Keratinocyte (primary cell): ENCODE measurements around the gene CLK1. TPM values are rescaled to one million over a fixed set of nuclear protein-coding genes. Genes with fewer than 3 reads are reported as not detected.

ENCODE experiments used
- DNase-seq: peaks from one replicate; pipeline ENCODE4 v3.0.0-alpha.2; 2011; ENCODE audit warnings: low read depth, missing footprints, low spot score
- FAIRE-seq: peaks from 2 replicates; lab custom pipeline; 2011; peaks lifted over from hg19 to GRCh38; lab: Jason Lieb, UNC
- H2AFZ ChIP-seq: 2 replicates; pipeline ENCODE4 v1.6.0; 2012; ENCODE audit warnings: low read length, control low read depth, inconsistent platforms; ENCODE audit not compliant: control insufficient read depth
- H3K27ac ChIP-seq: 2 replicates; pipeline ENCODE4 v1.5.1; 2011; ENCODE audit warnings: low read length; ENCODE audit not compliant: control insufficient read depth, insufficient read depth
- H3K27me3 ChIP-seq: 3 replicates; pipeline ENCODE4 v1.6.0; 2011; ENCODE audit warnings: low read length; ENCODE audit not compliant: control insufficient read depth, insufficient read depth; ENCODE audit errors: extremely low read depth
- H3K36me3 ChIP-seq, 2 experiments: 2 replicates in 1 of 2; 3 replicates in 1 of 2; pipeline ENCODE4 v1.5.1; 2011; ENCODE audit warnings: low read length in 2 of 2, mild to moderate bottlenecking in 1 of 2; ENCODE audit not compliant: control insufficient read depth in 2 of 2, insufficient read depth in 2 of 2; ENCODE audit errors: extremely low read depth in 1 of 2
- H3K4me1 ChIP-seq: 3 replicates; pipeline ENCODE4 v1.5.1; 2011; ENCODE audit warnings: low read length; ENCODE audit not compliant: control insufficient read depth, insufficient read depth; ENCODE audit errors: extremely low read depth
- H3K4me2 ChIP-seq: 3 replicates; pipeline ENCODE4 v1.6.0; 2011; ENCODE audit warnings: low read depth, low read length; ENCODE audit not compliant: control insufficient read depth, insufficient read depth; ENCODE audit errors: extremely low read depth
- H3K4me3 ChIP-seq, 3 experiments: fragments of 200-600 bp in 1 of 3; sonication (generic) in 1 of 3; 2 replicates in 2 of 3; 3 replicates in 1 of 3; pipeline ENCODE4 v1.5.1; 2011 to 2016; ENCODE audit warnings: low read length in 3 of 3, mild to moderate bottlenecking in 3 of 3, control low read depth in 2 of 3, inconsistent platforms in 1 of 3, low read depth in 1 of 3, mixed read lengths in 1 of 3, mixed run types in 1 of 3, moderate library complexity in 1 of 3; ENCODE audit not compliant: control insufficient read depth in 2 of 3, insufficient read depth in 2 of 3; ENCODE audit errors: extremely low read depth in 1 of 3
- H3K79me2 ChIP-seq: 2 replicates; pipeline ENCODE4 v1.6.0; 2012; ENCODE audit warnings: low read length; ENCODE audit not compliant: control insufficient read depth, insufficient read depth
- H3K9ac ChIP-seq: 3 replicates; pipeline ENCODE4 v1.6.0; 2011; ENCODE audit warnings: low read length; ENCODE audit not compliant: control insufficient read depth, insufficient read depth; ENCODE audit errors: extremely low read depth
- H3K9me1 ChIP-seq: 3 replicates; pipeline ENCODE4 v1.6.0; 2011; ENCODE audit warnings: low read length; ENCODE audit not compliant: control insufficient read depth, insufficient read depth; ENCODE audit errors: extremely low read depth
- H3K9me3 ChIP-seq: 2 replicates; pipeline ENCODE4 v1.5.1; 2012; ENCODE audit warnings: low read depth, low read length; ENCODE audit not compliant: control insufficient read depth
- H4K20me1 ChIP-seq: 3 replicates; pipeline ENCODE4 v1.6.0; 2011; ENCODE audit warnings: low read length; ENCODE audit not compliant: control insufficient read depth, insufficient read depth; ENCODE audit errors: extremely low read depth
- CTCF ChIP-seq, 3 experiments: IDR thresholded peaks in 1 of 3; conservative IDR thresholded peaks in 1 of 3; optimal IDR thresholded peaks in 1 of 3; 2 replicates in 2 of 3; 3 replicates in 1 of 3; pipeline versions ENCODE3 to v1.5.1; 2011; ENCODE audit warnings: low read length in 3 of 3, mild to moderate bottlenecking in 3 of 3, moderate library complexity in 2 of 3, control low read depth in 1 of 3, inconsistent platforms in 1 of 3; ENCODE audit not compliant: insufficient read depth in 2 of 3; ENCODE audit errors: extremely low read depth in 1 of 3
- EZH2 ChIP-seq: IDR thresholded peaks from one replicate; pipeline ENCODE4 v1.6.1; 2012; ENCODE audit warnings: inconsistent platforms, mild to moderate bottlenecking, low read length, moderate library complexity
- dilution Hi-C: fragments of 300-500 bp; cut with MboI; formaldehyde crosslinking; loops from one replicate; pipeline ENCODE4 v1.7.0; 2020; ENCODE audit warnings: low sequenced_read_pairs; ENCODE audit not compliant: extremely low pct_ligation_motif_present
- polyA plus RNA-seq, 5 experiments: library from polyadenylated mRNA; depleted of rRNA in 3 of 5; stranded (reverse) in 3 of 5; stranded (forward) in 1 of 5; unstranded in 1 of 5; fragments of >200 nt; gene quantifications; 1 replicate in 1 of 5; 2 replicates in 3 of 5; 3 replicates in 1 of 5; pipeline versions ENCODE4 v1.2.1 to v1.2.3, GENCODE V29; 2011 to 2012; ENCODE audit warnings: missing spikeins in 2 of 5, low read depth in 1 of 5, low replicate concordance in 1 of 5

Gene CLK1
- polyA plus RNA-seq, 1 donor (not counting 4 experiments of a cell fraction or from before 2014, with no cell fraction given) = 70.4 TPM

DNA sequence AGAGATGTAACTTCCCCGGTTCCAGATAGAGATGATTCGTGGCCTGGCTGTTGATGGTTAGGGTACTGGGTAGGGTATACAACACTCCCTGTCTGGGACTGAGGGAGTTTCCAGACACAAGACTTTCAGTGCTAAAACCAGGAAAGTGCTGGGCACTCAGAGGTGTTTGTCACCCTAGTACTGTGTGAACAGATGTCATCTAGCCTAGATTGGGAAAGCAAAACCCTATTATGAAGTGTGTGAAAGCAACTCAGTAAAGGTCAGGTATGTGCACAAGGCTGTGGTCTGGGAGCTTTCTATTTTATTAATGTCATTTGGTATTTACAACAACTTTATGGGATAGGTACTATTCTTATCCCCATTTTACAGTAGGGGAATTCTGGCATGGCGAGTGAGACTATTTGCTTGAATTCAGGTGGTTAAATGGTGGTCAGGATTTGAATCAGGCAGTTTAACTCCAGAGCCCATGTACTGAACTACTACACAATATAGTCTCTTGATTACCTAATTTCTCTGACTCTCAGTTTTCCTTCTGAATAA lies 50.1 kb downstream of the CLK1 start:
- Histone ChIP-seq H3K9ac (no peak overlapping the region), H3K9me3 (no peaks in the 10 kb centered on the region), H2AFZ (no peak overlapping the region), H3K4me1 (peaks cover 24% of the 10 kb centered on the region), H3K27me3 (no peaks in the 10 kb centered on the region), H3K79me2 (peaks cover 59% of the 10 kb centered on the region), H3K27ac (peak overlapping the region; percentile 17), H3K36me3 (peaks cover 29 to 41% of the 10 kb centered on the region in 2 experiments), H4K20me1 (peaks cover 13% of the 10 kb centered on the region), H3K9me1 (no peaks in the 10 kb centered on the region), H3K4me3 (peak overlapping the region in 1 of 3 experiments; percentile 35), H3K4me2 (peak overlapping the region; percentile 95)
- TF ChIP-seq EZH2 = no peak
- TF ChIP-seq CTCF (optimal IDR thresholded peaks at IDR 0.05 in 1 of 3, IDR thresholded peaks at IDR 0.05 in 1 of 3, conservative IDR thresholded peaks at IDR 0.05 in 1 of 3; ENCODE audit: extremely low read depth in 1 of 3, insufficient read depth in 2 of 3, low read length in 3 of 3) = no peak
- dilution Hi-C loops = no loop called here
- DNase-seq = no peak
- FAIRE-seq = no peak

DNA sequence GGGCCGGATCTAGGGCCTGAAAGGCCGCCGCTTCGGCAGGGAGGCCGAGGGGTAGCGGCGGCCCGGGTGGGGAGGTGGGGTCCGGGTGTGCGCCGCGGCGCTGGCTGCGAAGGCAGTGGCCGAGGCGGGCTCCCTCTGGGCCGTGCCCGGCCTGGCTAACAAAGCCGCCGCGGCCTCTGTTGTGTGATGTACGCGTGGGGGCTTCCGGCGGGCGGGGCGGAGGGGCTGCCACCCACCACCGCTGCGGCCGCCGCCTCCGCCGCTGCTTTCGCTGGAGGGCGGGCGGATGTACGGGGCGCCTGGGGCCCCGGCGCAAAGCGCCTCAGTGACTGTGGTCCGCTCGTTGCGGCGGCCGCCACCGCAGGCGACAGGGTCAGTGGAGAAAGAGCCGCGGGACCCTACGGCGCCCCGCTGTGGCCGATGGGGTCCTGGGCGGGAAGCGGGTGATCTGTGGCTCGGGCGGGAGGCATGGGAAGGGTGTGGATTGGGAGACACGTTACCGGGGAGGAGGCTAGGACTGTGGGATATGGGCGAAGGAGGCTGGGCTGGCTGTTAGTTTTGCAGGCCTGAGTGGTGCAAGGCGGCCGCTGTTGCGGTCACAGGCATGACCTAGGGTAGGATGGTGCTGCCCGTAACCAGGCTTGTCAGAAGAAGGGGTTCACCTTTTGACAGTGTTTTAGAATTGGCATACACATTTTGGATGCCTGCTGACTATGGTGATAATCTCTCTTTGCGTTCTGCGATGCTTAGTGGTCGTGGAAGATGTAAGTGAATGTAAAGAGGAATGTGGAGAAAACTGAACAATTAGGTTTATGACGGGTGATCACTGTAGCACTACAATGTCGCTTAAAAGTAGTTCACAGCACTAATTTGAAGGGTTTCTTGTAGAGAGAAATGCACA lies 52.1 kb downstream of the CLK1 start:
- dilution Hi-C loops = no loop called here
- Histone ChIP-seq H3K4me2 (peak overlapping the region; percentile 95), H3K36me3 (peaks cover 21 to 31% of the 10 kb centered on the region in 2 experiments), H3K9me3 (no peaks in the 10 kb centered on the region), H3K9ac (peak overlapping the region; percentile 98), H3K9me1 (no peaks in the 10 kb centered on the region), H3K27ac (peak overlapping the region; percentile 98), H4K20me1 (peaks cover 13% of the 10 kb centered on the region), H3K27me3 (no peaks in the 10 kb centered on the region), H3K79me2 (peaks cover 52% of the 10 kb centered on the region), H2AFZ (peak overlapping the region; percentile 39), H3K4me3 (peak overlapping the region; percentile 73 to 99 (median 88)), H3K4me1 (peaks cover 24% of the 10 kb centered on the region)
- FAIRE-seq (peak; percentile 9), DNase-seq (no peak)
- TF ChIP-seq CTCF (optimal IDR thresholded peaks at IDR 0.05 in 1 of 3, IDR thresholded peaks at IDR 0.05 in 1 of 3, conservative IDR thresholded peaks at IDR 0.05 in 1 of 3; ENCODE audit: extremely low read depth in 1 of 3, insufficient read depth in 2 of 3, low read length in 3 of 3) (peak; percentile 34 to 77 (median 57)), EZH2 (no peak)
